ENCODE measurements around the gene TMEM8B.
"Not testable (repeated sequence)": the region's sequence is repeated elsewhere in the genome, so short reads cannot be mapped to it uniquely, and the experiment has no call there.

The TMEM8B gene

GRCh38 chr9:35896570-35896969 lies 67.5 kb downstream of the TMEM8B start:
- H3K27me3 ChIP-seq (ENCODE audit: control insufficient read depth, insufficient read depth, low read length) = no peaks in the 10 kb centered on the region
- no peak overlapping the region for H3K4me3 ChIP-seq (ENCODE audit: low read depth, low read length)
- TF ChIP-seq, protein P1, sequence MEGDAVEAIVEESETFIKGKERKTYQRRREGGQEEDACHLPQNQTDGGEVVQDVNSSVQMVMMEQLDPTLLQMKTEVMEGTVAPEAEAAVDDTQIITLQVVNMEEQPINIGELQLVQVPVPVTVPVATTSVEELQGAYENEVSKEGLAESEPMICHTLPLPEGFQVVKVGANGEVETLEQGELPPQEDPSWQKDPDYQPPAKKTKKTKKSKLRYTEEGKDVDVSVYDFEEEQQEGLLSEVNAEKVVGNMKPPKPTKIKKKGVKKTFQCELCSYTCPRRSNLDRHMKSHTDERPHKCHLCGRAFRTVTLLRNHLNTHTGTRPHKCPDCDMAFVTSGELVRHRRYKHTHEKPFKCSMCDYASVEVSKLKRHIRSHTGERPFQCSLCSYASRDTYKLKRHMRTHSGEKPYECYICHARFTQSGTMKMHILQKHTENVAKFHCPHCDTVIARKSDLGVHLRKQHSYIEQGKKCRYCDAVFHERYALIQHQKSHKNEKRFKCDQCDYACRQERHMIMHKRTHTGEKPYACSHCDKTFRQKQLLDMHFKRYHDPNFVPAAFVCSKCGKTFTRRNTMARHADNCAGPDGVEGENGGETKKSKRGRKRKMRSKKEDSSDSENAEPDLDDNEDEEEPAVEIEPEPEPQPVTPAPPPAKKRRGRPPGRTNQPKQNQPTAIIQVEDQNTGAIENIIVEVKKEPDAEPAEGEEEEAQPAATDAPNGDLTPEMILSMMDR (IDR thresholded peaks at IDR 0.05) = no peak
- H3K79me2 ChIP-seq = no peaks in the 10 kb centered on the region
- H3K27ac ChIP-seq = no peak overlapping the region
- H3K9ac ChIP-seq = no peak overlapping the region
- no peaks in the 10 kb centered on the region for H3K36me3 ChIP-seq (ENCODE audit: control insufficient read depth, insufficient read depth, low read length)
- no peaks in the 10 kb centered on the region for H3K9me3 ChIP-seq (ENCODE audit: control insufficient read depth, low read length)
- H2AFZ ChIP-seq = no peak overlapping the region
- no peaks in the 10 kb centered on the region for H3K4me1 ChIP-seq
- H3K4me2 ChIP-seq (ENCODE audit: low read length) = no peak overlapping the region

DNA sequence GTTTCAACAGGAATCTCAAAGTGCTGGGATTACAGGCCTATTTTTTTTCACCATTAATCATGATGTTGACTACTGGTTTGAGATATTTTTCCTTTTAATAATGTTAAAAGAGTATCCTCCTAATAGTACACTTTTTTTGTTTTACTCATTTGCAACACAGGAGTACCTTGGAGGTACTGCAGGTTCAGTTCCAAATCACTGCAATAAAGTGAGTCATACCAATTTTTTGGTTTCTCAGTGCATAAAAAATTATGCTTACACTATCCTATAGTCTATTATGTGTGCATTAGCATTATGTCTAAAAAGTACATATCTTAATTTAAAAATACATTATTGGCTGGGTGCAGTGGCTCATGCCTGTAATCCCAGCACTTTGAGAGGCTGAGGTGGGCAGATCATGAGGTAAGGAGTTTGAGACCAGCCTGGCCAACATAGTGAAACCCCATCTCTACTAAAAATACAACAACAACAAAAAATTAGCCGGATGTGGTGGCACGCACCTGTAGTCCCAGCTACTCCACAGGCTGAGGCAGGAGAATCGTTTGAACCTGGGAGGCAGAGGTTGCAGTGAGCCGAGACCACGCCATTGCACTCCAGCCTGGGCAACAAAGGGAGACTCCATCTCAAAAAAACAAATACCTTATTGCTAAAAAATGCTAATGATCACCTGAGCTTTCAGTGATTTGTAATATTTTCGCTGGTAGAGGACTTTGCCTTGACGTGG lies 68.5 kb downstream of the TMEM8B start:
- not testable (repeated sequence) for H3K27ac ChIP-seq; H3K4me2 ChIP-seq (ENCODE audit: low read length); H3K27me3 ChIP-seq (ENCODE audit: control insufficient read depth, insufficient read depth, low read length); H3K4me1 ChIP-seq; H3K9me3 ChIP-seq (ENCODE audit: control insufficient read depth, low read length); H3K36me3 ChIP-seq (ENCODE audit: control insufficient read depth, insufficient read depth, low read length); H3K4me3 ChIP-seq (ENCODE audit: low read depth, low read length); H3K79me2 ChIP-seq; H2AFZ ChIP-seq; H3K9ac ChIP-seq

GRCh38 chr9:35898337-35898736 lies 69.3 kb downstream of the TMEM8B start:
- TF ChIP-seq, protein P1 (IDR thresholded peaks at IDR 0.05) = no peak
- H3K9me3 ChIP-seq (ENCODE audit: control insufficient read depth, low read length) = no peaks in the 10 kb centered on the region
- H3K27ac ChIP-seq = no peak overlapping the region
- H3K27me3 ChIP-seq (ENCODE audit: control insufficient read depth, insufficient read depth, low read length) = no peaks in the 10 kb centered on the region
- H2AFZ ChIP-seq = no peak overlapping the region
- no peaks in the 10 kb centered on the region for H3K79me2 ChIP-seq
- H3K4me1 ChIP-seq = no peaks in the 10 kb centered on the region
- no peak overlapping the region for H3K9ac ChIP-seq
- no peaks in the 10 kb centered on the region for H3K36me3 ChIP-seq (ENCODE audit: control insufficient read depth, insufficient read depth, low read length)
- no peak overlapping the region for H3K4me3 ChIP-seq (ENCODE audit: low read depth, low read length)
- H3K4me2 ChIP-seq (ENCODE audit: low read length) = no peak overlapping the region

DNA sequence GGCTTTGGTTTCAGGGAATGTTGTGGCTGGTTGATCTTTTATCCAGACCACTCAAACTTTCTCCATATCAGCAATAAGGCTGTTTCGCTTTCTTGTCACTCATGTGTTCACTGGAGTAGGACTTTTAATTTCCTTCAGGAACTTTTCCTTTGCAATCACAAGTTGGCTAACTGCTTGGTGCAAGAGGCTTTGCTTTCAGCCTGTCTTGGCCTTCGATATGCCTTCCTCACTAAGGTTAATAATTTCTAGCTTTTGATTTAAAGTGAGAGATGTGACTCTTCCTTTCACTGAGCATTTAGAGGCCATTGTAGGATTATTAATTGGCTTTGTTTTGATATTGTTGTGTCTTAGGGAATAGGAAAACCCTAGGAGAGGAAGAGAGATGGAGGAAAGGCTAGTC lies 70.0 kb downstream of the TMEM8B start:
- no peak overlapping the region for H3K4me2 ChIP-seq (ENCODE audit: low read length)
- H3K9me3 ChIP-seq (ENCODE audit: control insufficient read depth, low read length) = no peaks in the 10 kb centered on the region
- H3K4me3 ChIP-seq (ENCODE audit: low read depth, low read length) = no peak overlapping the region
- no peaks in the 10 kb centered on the region for H3K27me3 ChIP-seq (ENCODE audit: control insufficient read depth, insufficient read depth, low read length)
- H3K4me1 ChIP-seq = no peaks in the 10 kb centered on the region
- no peak overlapping the region for H3K27ac ChIP-seq
- H3K36me3 ChIP-seq (ENCODE audit: control insufficient read depth, insufficient read depth, low read length) = no peaks in the 10 kb centered on the region
- H2AFZ ChIP-seq = no peak overlapping the region
- H3K9ac ChIP-seq = no peak overlapping the region
- no peaks in the 10 kb centered on the region for H3K79me2 ChIP-seq
- TF ChIP-seq, protein P1 (IDR thresholded peaks at IDR 0.05) = no peak

GRCh38 chr9:35903049-35903448 lies 74.0 kb downstream of the TMEM8B start:
- Histone ChIP-seq H3K4me3 (ENCODE audit: low read depth, low read length) (no peak overlapping the region), H3K9ac (no peak overlapping the region), H2AFZ (no peak overlapping the region), H3K79me2 (no peaks in the 10 kb centered on the region), H3K27me3 (ENCODE audit: control insufficient read depth, insufficient read depth, low read length) (no peaks in the 10 kb centered on the region), H3K4me2 (ENCODE audit: low read length) (no peak overlapping the region), H3K27ac (no peak overlapping the region), H3K9me3 (ENCODE audit: control insufficient read depth, low read length) (no peaks in the 10 kb centered on the region), H3K36me3 (ENCODE audit: control insufficient read depth, insufficient read depth, low read length) (no peaks in the 10 kb centered on the region), H3K4me1 (no peaks in the 10 kb centered on the region)
- TF ChIP-seq, protein P1 (IDR thresholded peaks at IDR 0.05) = peak; percentile 67

Measured in parathyroid adenoma (tissue), 2 donors.